Mononuclear cell (primary cell): ENCODE measurements around the gene HARS1. TPM values are rescaled to one million over a fixed set of nuclear protein-coding genes. Genes with fewer than 3 reads are reported as not detected.
"Not testable (repeated sequence)": the region's sequence is repeated elsewhere in the genome, so short reads cannot be mapped to it uniquely, and the experiment has no call there.

Experiments
- H3K27me3 ChIP-seq: 2 replicates; pipeline ENCODE4 v1.6.0; 2011; ENCODE audit warnings: low read length, control low read depth; ENCODE audit not compliant: insufficient read depth
- H3K4me1 ChIP-seq: 2 replicates; pipeline ENCODE4 v1.5.1; 2011; ENCODE audit warnings: mild to moderate bottlenecking, low read length, control low read depth; ENCODE audit not compliant: insufficient read depth
- H3K4me3 ChIP-seq: 2 replicates; pipeline ENCODE4 v1.5.1; 2011; ENCODE audit warnings: mild to moderate bottlenecking, low read length, moderate library complexity
- H3K9me3 ChIP-seq: 2 replicates; pipeline ENCODE4 v1.5.1; 2011; ENCODE audit warnings: low read depth, mild to moderate bottlenecking, control low read depth, low read length
- total RNA-seq: library from RNA; depleted of rRNA; stranded (reverse); fragments of >200 nt; gene quantifications from one replicate; pipeline ENCODE4 v1.2.3, GENCODE V29; 2012

Gene HARS1
- total RNA-seq, 1 donor, result 26.0 TPM

GRCh38 chr5:140700177-140701144 is 9.3 kb upstream of the HARS1 start, which contains the start of gene ZMAT2:
ZMAT2 (plus strand) TSS chr5:140700447; CDS start chr5:140700461, 14 bp downstream.
- Histone ChIP-seq H3K4me3 (peak within 1 kb of the TSS; percentile 96), H3K4me1 (peaks cover 19% of the 10 kb centered on the region), H3K27me3 (no peaks in the 10 kb centered on the region), H3K9me3 (no peaks in the 10 kb centered on the region)

GRCh38 chr5:140696891-140697492 is 5.8 kb upstream of the HARS1 start:
- Histone ChIP-seq H3K4me1 (peaks cover 31% of the 10 kb centered on the region), H3K4me3 (no peak overlapping the region), H3K27me3 (no peaks in the 10 kb centered on the region), H3K9me3 (no peaks in the 10 kb centered on the region)

- H3K4me1 ChIP-seq, result peaks cover 26% of the 10 kb centered on the region
- no peak overlapping the region for H3K4me3 ChIP-seq
- H3K27me3 ChIP-seq, result no peaks in the 10 kb centered on the region
- no peaks in the 10 kb centered on the region for H3K9me3 ChIP-seq
Measured at GRCh38 chr5:140694276-140694675, 3.1 kb upstream of the HARS1 start.

GRCh38 chr5:140690376-140690932 is 716 bp downstream of the HARS1 start:
- peaks cover 26% of the 10 kb centered on the region for H3K4me1 ChIP-seq
- H3K9me3 ChIP-seq, result no peaks in the 10 kb centered on the region
- H3K4me3 ChIP-seq, result peak overlapping the region; percentile 79
- H3K27me3 ChIP-seq, result no peaks in the 10 kb centered on the region

- no peaks in the 10 kb centered on the region for H3K9me3 ChIP-seq
- no peaks in the 10 kb centered on the region for H3K4me1 ChIP-seq
- H3K4me3 ChIP-seq, result no peak overlapping the region
- H3K27me3 ChIP-seq, result no peaks in the 10 kb centered on the region
Measured at GRCh38 chr5:140678993-140679392, 12.2 kb downstream of the HARS1 start.

GRCh38 chr5:140677947-140678346 is 13.2 kb downstream of the HARS1 start:
- Histone ChIP-seq H3K4me3 (no peak overlapping the region), H3K4me1 (no peaks in the 10 kb centered on the region), H3K9me3 (no peaks in the 10 kb centered on the region), H3K27me3 (no peaks in the 10 kb centered on the region)

- Histone ChIP-seq H3K27me3 (no peaks in the 10 kb centered on the region), H3K4me1 (no peaks in the 10 kb centered on the region), H3K9me3 (no peaks in the 10 kb centered on the region), H3K4me3 (no peak overlapping the region)
Measured at GRCh38 chr5:140674629-140675028, 16.5 kb downstream of the HARS1 start.

GRCh38 chr5:140674211-140674610 is 17.0 kb downstream of the HARS1 start:
- H3K27me3 ChIP-seq, result no peaks in the 10 kb centered on the region
- H3K4me1 ChIP-seq, result no peaks in the 10 kb centered on the region
- H3K9me3 ChIP-seq, result no peaks in the 10 kb centered on the region
- no peak overlapping the region for H3K4me3 ChIP-seq

- Histone ChIP-seq H3K27me3 (no peaks in the 10 kb centered on the region), H3K4me3 (no peak within 1 kb of the TSS), H3K9me3 (no peaks in the 10 kb centered on the region), H3K4me1 (no peaks in the 10 kb centered on the region)
Measured at GRCh38 chr5:140673187-140673976, 17.8 kb downstream of the HARS1 start, which contains the start of gene DND1. DND1 (minus strand) TSS chr5:140673576; CDS start chr5:140673542, 34 bp downstream.

GRCh38 chr5:140672455-140673186 is 18.5 kb downstream of the HARS1 start:
- H3K27me3 ChIP-seq, result no peaks in the 10 kb centered on the region
- no peak overlapping the region for H3K4me3 ChIP-seq
- no peaks in the 10 kb centered on the region for H3K9me3 ChIP-seq
- no peaks in the 10 kb centered on the region for H3K4me1 ChIP-seq

GRCh38 chr5:140671472-140672125 is 19.6 kb downstream of the HARS1 start:
- H3K9me3 ChIP-seq, result no peaks in the 10 kb centered on the region
- no peak overlapping the region for H3K4me3 ChIP-seq
- no peaks in the 10 kb centered on the region for H3K4me1 ChIP-seq
- no peaks in the 10 kb centered on the region for H3K27me3 ChIP-seq

GRCh38 chr5:140671035-140671434 is 20.1 kb downstream of the HARS1 start:
- not testable (repeated sequence) for H3K27me3 ChIP-seq, H3K9me3 ChIP-seq, H3K4me3 ChIP-seq, H3K4me1 ChIP-seq

GRCh38 chr5:140664359-140665119 is 26.6 kb downstream of the HARS1 start, which contains the start of gene WDR55:
WDR55 (plus strand) TSS chr5:140664904; CDS start chr5:140664913, 9 bp downstream.
- Histone ChIP-seq H3K27me3 (no peaks in the 10 kb centered on the region), H3K4me1 (peaks cover 22% of the 10 kb centered on the region), H3K4me3 (peak within 1 kb of the TSS; percentile 85), H3K9me3 (no peaks in the 10 kb centered on the region)
